Measurements from ENCODE around the gene TRUB1.
A peak's percentile ranks its signal among the peaks of the same experiment; 100 is the strongest.
"Not testable (repeated sequence)": the region's sequence is repeated elsewhere in the genome, so short reads cannot be mapped to it uniquely, and the experiment has no call there.

TRUB1 gene

GRCh38 chr10:114937962-114938855 is at the start of gene TRUB1:
Gene TRUB1, plus strand, starts transcription at chr10:114938195. Its CDS starts 59 bp downstream, at chr10:114938254.
- FAIRE-seq (peak; percentile 95), DNase-seq (ENCODE audit: extremely low spot score, insufficient read length, low read depth) (peak; percentile 62)

DNA sequence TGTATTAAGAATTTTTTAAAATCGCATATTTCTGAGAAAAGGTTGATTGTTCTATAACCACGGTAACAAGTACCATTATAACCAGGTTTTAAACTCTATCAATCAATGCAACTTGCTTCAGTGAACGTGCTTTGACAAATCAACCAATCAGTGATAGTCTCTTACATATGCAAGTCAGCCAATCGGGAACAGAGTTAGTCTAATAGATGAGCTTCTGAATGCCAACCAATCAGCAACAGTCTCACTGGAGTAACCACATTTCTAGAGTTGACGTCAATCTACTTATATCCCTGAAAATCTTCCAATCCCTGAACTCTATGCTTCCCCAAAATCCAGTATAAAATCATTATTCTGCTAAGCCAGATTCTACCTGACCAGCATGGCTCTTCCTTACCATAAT is 44.7 kb upstream of the TRUB1 start:
- no peak for FAIRE-seq

GRCh38 chr10:114894911-114895310 is 43.1 kb upstream of the TRUB1 start:
- FAIRE-seq, result no peak
- DNase-seq (ENCODE audit: extremely low spot score, insufficient read length, low read depth), result no peak

More for the DNA sequence above, 44.7 kb upstream of the TRUB1 start:
- DNase-seq (ENCODE audit: extremely low spot score, insufficient read length, low read depth), result no peak

DNA sequence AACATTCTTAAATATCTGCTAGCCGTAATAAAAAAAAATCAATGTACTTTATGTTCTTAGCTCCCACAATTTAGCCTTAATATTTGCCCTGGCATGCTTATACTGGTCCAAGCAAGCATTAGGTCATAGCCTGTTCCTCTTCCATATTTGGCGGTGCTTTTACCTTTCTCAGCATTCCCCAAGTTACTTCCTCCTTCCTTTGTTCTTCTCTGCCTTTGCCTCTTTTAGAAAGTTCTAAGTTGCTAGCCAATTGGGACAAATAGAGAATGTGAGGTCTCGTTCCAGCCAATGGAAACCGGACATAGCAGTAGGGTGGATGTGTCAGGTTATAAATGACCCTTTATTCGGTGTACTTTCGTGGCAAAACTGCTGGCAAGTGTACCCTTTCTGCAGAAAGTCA is 41.0 kb upstream of the TRUB1 start:
- DNase-seq (ENCODE audit: extremely low spot score, insufficient read length, low read depth); FAIRE-seq: not testable (repeated sequence)

DNA sequence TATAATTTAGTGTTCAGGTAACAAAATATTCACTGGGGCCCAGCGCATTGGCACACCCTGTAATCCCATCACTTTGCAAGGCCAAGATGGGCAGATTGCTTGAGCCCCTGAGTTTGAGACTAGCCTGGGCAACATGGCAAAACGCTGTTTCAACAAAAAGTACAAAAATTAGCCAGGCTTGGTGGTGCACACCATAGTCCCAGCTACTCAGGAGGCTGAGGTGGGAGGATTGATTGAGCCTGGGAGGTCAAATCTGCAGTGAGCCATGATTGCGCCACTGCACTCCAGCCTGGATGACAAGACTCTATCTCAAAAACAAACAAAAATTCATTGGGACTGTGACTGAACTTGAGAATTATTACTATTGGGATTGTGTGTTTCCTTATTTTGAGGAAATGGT is 40.4 kb upstream of the TRUB1 start:
- FAIRE-seq, result no peak
- no peak for DNase-seq (ENCODE audit: extremely low spot score, insufficient read length, low read depth)

DNA sequence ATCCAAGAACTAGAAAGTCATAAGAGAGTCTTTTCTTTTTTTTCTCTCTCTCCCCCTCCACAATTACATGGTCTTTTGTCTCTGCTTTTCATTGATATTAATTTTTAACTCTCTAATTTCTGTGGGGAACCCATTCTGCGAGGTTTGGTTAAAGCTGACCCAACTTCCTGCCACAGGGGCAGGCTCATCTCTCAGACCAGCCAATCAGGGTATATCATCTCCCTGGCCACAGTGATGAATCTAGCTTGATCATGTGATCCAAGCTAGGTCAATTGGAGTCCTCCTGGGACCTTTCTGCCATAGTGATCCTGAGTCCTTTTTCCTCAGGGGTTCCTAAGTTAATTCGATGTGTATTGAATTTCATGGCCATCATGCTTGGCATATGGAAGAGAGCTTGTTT is 38.0 kb upstream of the TRUB1 start:
- no peak for DNase-seq (ENCODE audit: extremely low spot score, insufficient read length, low read depth)
- no peak for FAIRE-seq

DNA sequence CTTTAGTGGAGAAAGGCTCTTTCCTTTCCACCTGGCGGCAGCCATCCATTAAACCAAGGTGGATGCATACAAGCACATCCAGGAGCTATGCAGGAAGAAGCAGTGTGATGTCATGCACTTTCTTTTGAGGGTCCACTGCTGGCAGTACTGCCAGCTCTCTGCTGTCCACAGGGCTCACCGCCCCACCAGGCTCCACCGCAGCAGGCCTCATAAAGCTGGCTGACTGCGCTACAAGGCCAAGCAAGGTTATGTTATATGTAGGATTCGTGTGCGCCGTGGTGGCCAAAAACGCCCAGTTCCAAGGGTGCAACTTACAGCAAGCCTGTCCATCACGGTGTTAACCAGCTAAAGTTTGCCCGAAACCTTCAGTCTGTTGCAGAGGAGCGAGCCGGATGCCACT is 37.3 kb upstream of the TRUB1 start:
- DNase-seq (ENCODE audit: extremely low spot score, insufficient read length, low read depth), result no peak
- FAIRE-seq, result no peak

- FAIRE-seq (no peak), DNase-seq (ENCODE audit: extremely low spot score, insufficient read length, low read depth) (no peak)
Measured at GRCh38 chr10:114902151-114902550, 35.8 kb upstream of the TRUB1 start.

GRCh38 chr10:114905450-114905849 is 32.5 kb upstream of the TRUB1 start:
- DNase-seq (ENCODE audit: extremely low spot score, insufficient read length, low read depth) (no peak), FAIRE-seq (no peak)

- DNase-seq (ENCODE audit: extremely low spot score, insufficient read length, low read depth), result no peak
- no peak for FAIRE-seq
Measured at GRCh38 chr10:114906981-114907380, 31.0 kb upstream of the TRUB1 start.

DNA sequence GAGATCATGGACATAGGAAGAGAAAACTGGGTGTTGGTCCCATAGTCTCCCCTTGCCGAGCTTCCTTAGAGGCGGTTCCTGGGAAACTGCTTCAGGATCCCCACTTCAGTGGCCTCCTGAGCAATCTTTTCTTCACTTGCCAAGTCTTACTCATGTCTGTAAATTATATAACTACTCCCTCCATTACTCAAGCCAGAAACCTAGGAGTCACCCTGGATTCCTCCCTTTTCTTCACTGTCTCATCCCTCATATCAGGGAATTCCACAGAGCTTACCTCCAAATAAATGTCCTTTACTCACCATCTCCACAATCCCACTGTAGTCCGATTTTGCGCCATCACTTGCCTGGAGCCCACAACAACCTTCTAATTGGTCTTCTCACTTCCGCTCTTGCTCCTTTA is 29.1 kb upstream of the TRUB1 start:
- FAIRE-seq, result no peak
- DNase-seq (ENCODE audit: extremely low spot score, insufficient read length, low read depth), result no peak

DNA sequence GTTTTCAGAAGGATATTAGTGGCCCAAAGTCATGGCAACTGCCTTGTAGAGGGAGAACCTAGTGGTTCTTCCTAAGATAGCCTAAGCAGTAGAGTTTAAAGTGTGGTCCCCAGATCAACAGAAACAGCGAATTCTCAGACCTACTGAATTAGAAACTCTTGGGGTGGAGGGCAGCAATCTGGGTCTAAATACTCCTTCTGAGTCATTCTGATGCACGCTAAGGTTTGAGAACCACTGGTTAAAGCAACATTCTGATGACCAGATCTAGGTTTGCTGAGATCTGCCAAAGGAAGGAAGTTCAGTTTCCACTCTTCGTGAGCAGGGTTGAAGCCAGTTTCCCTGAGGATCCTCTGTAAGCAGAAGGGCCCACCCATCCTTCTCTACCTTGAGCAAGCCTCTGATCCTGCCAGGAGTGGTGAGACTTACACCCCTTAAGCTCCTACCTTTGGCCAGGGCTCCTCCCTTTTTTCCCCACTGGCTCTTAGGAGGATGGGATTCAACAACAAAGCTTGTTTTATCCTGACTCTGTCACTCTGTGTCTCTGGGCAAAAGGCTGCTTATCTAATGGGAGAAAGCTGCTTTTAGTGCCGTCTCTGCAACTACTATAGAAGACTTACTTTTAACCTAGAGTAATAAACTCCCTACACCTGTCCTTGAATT is 26.8 kb upstream of the TRUB1 start:
- peak; percentile 61 for FAIRE-seq
- no peak for DNase-seq (ENCODE audit: extremely low spot score, insufficient read length, low read depth)

GRCh38 chr10:114911801-114912469 is 26.1 kb upstream of the TRUB1 start:
- DNase-seq (ENCODE audit: extremely low spot score, insufficient read length, low read depth) (no peak), FAIRE-seq (no peak)

GRCh38 chr10:114912470-114912859 is 25.5 kb upstream of the TRUB1 start:
- DNase-seq (ENCODE audit: extremely low spot score, insufficient read length, low read depth) (no peak), FAIRE-seq (no peak)

- FAIRE-seq (no peak), DNase-seq (ENCODE audit: extremely low spot score, insufficient read length, low read depth) (no peak)
Measured at GRCh38 chr10:114914560-114914959, 23.4 kb upstream of the TRUB1 start.

GRCh38 chr10:114915294-114915693 is 22.7 kb upstream of the TRUB1 start:
- no peak for FAIRE-seq
- DNase-seq (ENCODE audit: extremely low spot score, insufficient read length, low read depth), result no peak

DNA sequence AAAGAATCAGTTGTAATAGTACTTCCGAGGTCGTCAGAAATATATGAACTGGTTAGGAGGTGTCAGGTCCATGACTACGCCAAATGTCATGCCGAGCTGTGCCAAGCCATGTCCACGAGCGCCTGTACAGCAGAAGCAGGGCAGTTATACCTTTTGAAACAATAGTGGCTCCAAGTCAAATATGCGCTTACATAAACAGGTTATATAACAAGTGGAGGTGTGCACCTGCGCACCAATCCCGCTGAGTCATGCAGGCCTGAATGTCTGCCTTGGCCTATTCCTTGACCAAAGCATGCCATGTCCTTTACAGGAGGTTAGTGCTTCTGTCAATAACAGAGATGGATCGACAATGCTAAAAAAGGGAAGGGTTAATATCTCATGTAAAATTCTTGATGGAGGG is 21.3 kb upstream of the TRUB1 start:
- DNase-seq (ENCODE audit: extremely low spot score, insufficient read length, low read depth), result no peak
- FAIRE-seq, result no peak

DNA sequence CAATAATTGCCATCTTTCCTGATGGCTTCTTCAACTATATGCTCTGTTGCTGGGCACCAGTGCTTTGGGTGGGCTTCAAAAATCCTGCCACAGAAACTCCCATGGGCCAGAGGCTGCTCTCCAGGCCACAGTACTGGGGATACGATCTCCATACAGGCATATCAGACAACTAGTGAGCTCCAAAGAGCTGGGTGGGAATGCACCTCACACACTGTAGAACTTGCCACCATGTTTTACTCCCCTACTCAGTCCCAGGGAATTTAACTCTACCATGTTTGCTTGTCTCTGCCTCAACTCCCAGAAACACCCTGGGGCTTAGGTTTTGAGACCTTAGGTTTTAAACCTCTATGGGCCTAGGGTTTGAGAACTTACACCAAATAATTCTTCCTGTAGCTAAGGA is 20.5 kb upstream of the TRUB1 start:
- DNase-seq (ENCODE audit: extremely low spot score, insufficient read length, low read depth), result no peak
- FAIRE-seq, result no peak

- no peak for FAIRE-seq
- DNase-seq (ENCODE audit: extremely low spot score, insufficient read length, low read depth), result no peak
Measured at GRCh38 chr10:114917927-114918672, 19.9 kb upstream of the TRUB1 start.

DNA sequence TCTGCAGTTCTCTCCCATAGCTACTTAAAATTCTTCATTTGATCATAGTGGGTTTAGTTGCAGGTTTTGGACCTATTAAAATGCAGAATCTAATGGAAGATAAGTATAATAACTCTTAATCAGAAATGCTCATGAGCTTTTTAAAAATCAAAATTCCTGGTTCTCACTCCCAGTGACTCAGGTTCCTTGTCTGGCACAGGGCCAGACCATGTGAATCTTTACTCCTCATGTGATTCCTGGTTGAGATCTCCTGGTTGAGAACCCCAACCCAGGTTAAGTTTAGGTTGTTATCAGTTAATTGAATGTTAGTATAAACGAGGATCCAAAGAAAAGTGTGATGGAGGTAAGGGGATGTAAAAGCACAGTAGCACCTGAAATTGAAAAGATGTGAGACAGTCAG is 17.5 kb upstream of the TRUB1 start:
- no peak for FAIRE-seq
- DNase-seq (ENCODE audit: extremely low spot score, insufficient read length, low read depth), result no peak

Data from GM18507 (cell line).